Spleen (tissue), 7 donors: Measurements from ENCODE around the gene KCNB1.

Experiments
- POLR2A ChIP-seq, 3 donors: fragments of 450-650 bp; IDR thresholded peaks; one replicate each; pipeline ENCODE4 v1.5.1; 2017; ENCODE audit warnings: antibody characterized with exemption in 3 of 3, mild to moderate bottlenecking in 1 of 3
- POLR2AphosphoS5 ChIP-seq, 3 donors: sonication (generic); formaldehyde crosslinking; IDR thresholded peaks; one replicate each; pipeline ENCODE4 v1.5.1; 2017; ENCODE audit warnings: antibody characterized with exemption in 3 of 3
- TF ChIP-seq, protein P1 (sequence below), 11 experiments: fragments of 200-600 bp in 7 of 11; fragments of 450-650 bp in 4 of 11; sonication (generic) in 4 of 11; IDR thresholded peaks in 8 of 11; conservative IDR thresholded peaks in 3 of 11; 1 replicate in 7 of 11; 2 replicates in 4 of 11; pipeline versions ENCODE4 v1.4.0 to v1.8.0; 2016 to 2021; ENCODE audit warnings: antibody characterized with exemption in 11 of 11, inconsistent platforms in 4 of 11, mild to moderate bottlenecking in 1 of 11
- donor health status: DM: no; HTN: no; CAD: no; lungs with moderate emphysema.
- donor health status: DM: no; HTN: no; CAD: no.
- donor health status: DM: no; HTN: no; CAD: no.

DNA sequence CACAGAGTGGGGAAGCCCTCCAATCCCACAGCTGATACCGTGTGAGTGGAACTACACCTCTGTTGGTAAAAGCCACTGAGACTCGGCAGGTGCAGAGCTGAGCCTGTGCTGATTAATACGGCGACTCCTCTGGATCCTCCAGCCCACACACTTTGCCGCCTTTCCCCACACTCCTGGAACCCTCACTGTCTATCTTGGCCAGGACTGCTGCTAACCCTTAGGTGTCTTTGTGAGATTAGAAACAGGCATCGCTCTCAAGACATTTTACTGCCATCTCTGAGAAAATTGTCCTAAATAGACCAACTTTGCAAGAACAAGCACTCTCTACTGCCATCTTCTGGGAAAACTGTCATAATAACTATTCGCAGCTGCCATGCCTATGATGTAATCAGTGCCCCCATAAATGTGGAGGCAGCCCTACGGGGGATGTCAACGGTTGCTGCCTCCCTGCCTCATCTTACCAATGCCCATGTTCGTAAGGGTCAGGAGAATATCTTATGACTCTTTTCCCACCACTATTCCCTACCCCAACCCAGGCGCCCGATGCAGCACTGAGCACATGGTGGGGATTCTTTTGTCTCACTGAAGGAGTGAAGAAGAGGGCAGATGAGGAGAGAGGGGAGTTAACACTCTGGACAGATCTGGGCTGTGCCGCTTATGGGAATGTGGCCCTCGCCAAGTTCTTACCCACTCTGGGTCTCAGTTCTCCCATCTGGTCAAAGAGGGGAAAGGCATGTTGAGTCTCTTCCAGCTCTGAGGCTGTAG is 26.1 kb upstream of the KCNB1 start:
- TF ChIP-seq, protein P1, sequence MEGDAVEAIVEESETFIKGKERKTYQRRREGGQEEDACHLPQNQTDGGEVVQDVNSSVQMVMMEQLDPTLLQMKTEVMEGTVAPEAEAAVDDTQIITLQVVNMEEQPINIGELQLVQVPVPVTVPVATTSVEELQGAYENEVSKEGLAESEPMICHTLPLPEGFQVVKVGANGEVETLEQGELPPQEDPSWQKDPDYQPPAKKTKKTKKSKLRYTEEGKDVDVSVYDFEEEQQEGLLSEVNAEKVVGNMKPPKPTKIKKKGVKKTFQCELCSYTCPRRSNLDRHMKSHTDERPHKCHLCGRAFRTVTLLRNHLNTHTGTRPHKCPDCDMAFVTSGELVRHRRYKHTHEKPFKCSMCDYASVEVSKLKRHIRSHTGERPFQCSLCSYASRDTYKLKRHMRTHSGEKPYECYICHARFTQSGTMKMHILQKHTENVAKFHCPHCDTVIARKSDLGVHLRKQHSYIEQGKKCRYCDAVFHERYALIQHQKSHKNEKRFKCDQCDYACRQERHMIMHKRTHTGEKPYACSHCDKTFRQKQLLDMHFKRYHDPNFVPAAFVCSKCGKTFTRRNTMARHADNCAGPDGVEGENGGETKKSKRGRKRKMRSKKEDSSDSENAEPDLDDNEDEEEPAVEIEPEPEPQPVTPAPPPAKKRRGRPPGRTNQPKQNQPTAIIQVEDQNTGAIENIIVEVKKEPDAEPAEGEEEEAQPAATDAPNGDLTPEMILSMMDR (IDR thresholded peaks at IDR 0.05 in 8 of 11, conservative IDR thresholded peaks at IDR 0.05 in 3 of 11), result peak in 7 of 11 experiments; percentile 34 to 58 (median 44)
- TF ChIP-seq POLR2A (IDR thresholded peaks at IDR 0.05) (no peak), POLR2AphosphoS5 (IDR thresholded peaks at IDR 0.05) (no peak)
